Measurements from ENCODE around the gene ABHD8.

Gene ABHD8, protein sequence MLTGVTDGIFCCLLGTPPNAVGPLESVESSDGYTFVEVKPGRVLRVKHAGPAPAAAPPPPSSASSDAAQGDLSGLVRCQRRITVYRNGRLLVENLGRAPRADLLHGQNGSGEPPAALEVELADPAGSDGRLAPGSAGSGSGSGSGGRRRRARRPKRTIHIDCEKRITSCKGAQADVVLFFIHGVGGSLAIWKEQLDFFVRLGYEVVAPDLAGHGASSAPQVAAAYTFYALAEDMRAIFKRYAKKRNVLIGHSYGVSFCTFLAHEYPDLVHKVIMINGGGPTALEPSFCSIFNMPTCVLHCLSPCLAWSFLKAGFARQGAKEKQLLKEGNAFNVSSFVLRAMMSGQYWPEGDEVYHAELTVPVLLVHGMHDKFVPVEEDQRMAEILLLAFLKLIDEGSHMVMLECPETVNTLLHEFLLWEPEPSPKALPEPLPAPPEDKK

DNA sequence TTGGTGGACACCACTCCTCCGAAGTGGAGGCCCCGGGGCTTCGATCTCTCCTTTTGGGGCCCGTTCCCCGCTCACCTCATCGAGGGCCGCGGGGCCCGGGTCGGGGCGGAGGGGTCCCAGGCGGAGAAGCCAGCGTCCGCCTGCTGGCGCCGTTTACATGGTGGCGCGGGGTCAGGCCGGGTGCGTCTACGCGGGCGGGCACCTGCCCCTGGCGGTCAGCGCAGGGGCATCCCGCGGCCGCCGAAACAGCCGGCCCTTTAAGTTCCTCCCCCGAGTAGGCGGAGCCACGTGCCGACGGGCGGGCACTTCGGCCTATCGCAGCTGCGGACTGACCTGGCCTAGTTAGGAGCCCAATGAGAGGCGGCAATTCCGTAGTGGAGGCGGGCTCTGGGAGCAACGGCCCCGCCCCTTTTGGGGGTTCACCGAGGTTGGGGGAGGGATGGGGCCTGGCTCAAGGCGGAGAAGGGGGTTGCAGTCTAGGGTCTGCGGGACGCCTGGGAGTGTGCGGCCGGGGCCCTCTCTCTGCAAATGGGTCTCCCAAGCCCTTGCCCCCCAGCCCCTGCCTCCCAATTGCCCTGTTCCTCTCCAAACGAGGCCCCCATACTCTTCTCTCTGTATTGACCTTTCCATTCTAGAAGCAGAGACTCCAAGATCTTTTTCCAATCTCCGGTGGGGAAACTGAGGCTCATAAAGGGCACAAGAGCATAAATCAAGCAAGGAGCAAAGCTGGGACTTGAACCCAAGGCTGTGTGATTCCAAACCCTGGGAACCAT is at the start of gene ABHD8:
TSS of gene ABHD8 (minus strand) at position 259 of the 773 bp plus-strand sequence. CDS start 1,809 bp downstream, outside the sequence.
- DNase-seq: peak; percentile 77

DNA sequence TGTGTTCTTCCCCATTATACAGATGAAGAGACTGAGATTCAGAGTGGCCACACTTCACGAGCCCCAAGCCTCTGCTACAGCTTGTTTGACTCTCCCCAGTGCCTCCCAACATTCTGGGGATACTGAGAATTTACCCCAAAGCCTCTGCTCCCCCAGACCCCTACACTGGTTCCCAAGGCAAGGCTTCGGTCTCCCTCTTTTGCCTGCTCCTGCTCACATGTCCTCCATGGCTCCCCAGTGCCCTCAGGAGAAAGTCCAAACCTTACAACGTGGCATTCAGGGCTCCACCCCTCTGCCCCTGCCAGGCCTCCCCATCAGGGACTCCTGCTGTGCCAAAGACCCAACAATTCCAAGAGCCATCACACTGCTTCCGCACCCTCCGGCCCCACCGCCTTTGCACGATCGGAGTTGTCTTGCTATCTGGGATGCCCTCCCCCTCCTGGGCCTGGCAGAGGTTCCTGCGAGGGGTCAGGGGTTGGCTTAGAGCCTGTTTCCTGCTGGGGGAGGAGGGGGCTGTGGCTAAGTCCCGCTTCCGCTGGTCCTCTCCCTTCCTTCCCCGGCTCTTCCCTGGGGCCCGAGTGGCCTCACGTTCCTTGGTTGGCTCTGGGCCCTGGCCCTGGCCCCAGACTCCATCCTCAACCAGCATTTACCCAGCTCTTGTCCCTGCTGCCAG is 49.5 kb upstream of the ABHD8 start:
- no peak for DNase-seq

DNA sequence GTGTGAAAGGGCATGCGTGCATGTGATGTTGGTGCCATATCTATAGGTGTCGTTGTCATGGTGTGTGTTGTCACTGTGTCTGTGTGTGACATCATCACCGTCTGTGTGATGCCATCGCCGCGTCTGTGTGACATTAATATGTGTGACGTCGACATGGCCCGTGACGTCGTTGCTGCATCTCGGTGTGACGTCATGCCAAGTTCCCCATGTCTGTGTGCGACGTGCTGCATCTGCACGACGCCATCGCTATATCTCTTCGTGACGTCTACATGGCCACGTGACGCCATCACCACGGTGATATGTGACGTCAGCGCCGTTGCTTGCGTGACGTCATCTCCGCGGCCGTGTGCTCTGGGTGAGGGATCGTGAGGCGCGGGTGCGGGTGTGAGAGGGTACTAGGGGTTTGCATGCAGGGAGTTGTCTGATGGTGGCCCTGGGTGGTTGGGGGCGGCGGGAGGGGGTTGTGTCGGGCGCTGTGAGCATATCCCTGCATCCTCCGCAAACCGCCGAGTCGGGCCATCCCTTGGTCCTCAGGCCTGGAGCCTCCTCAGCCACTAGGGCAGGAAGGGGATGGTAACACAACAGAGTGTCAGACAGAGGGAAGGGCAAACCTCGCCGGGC is 48.7 kb upstream of the ABHD8 start:
- DNase-seq: no peak

DNA sequence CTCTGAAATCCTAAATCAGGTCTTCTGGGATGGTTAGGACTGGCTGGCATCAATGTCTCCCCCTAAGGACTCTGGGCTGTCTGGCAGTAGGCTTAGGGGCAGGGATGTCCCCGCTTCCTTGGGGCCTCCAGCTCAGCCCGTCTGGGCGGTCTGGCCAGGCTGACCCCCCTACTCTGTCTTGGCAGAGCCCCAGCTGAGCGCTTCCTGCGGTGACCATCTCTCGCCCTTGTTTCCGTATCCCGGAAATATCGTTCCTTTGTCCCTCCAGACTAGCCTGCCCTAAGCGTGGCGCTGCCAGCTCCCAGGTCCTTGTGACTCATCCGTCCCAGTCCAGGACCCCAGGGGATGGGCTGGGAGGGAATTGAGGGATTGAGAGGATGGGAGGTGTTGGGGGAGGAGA is 45.5 kb upstream of the ABHD8 start:
- DNase-seq: no peak

DNA sequence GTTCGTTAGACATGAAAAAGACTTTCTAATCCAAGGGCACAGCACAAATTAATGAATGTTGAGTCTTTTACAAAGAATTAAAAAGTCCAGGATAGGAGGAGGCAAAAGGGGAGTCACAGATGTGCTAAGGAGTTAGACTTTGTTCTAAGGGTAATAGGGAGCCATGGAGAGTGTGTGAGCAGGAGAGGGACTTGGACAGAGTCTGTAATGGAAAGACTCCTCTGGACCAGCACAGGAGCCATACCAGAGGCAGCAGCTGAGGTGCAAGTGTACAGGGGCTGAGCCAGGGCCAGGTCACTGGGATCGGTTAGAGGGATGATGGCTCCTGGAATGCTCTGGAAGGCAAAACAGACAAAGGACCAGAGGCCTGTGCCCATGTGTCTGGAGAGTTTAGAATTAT is 44.7 kb upstream of the ABHD8 start:
- DNase-seq: no peak

DNA sequence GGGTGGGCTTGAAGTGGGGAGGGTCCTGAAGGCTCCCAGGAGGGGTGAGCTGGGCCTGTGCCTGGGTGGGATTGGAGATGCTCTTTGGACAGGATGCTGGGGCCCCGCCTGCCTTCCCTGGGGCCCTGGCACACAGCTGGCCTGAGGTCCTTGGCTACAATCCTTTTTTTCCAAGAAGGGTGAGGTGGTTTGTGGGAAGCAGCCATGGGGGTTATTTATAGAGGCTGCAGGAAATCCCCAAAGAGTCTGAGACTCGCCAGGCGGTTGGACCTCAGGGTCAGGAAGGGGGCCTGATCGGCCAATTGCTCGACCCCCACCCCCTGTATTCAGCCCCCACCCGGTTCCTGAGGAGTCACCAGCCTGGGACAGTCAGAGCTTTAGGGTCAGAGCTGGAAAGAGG is 44.1 kb upstream of the ABHD8 start:
- DNase-seq: no peak

DNA sequence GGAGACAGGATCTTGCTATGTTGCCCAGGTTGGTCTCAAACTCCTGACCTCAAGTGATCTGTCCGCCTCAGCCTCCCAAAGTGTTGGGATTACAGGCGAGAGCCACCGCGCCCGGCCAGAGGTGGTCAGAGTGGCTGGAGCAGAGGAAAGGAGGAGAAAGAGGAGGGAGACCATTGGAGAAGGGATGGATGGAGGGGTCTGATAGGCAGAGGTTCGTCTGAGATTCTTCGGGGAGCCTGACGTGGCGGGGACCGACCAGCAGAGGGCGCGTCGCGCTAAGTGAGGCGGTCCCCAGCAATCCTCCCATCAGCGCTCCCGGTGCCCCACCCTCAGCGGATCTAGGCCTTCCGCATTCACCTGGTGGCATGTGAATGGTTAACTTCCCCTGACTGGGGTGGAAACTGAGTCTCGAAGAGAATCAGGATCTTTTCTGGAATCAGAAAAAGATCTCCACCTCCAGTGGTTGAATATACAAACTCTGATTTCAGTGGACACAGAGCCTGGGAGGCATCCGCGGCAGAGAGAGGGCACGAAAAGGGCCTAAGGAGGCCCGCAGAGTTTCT is 43.0 kb upstream of the ABHD8 start:
- DNase-seq: peak; percentile 88

DNA sequence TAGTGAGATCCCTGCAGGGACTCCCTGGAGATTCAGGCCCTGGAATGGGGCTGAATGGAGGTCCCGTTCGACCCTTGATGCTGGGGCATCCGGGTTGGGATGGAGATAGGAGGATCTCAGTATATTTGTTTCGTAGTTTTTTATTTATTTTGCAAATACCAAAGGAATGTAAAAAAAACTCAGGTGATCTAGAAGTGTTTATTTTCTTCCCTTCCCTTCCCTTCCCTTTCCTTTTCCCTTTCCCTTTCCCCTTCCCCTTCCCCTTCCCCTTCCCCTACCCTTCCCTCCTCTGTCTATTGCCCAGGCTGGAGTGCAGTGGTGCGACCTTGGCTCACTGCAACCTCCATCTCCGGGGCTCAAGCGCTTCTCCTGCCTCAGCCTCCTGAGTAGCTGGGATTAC is 38.6 kb upstream of the ABHD8 start:
- DNase-seq: no peak

DNA sequence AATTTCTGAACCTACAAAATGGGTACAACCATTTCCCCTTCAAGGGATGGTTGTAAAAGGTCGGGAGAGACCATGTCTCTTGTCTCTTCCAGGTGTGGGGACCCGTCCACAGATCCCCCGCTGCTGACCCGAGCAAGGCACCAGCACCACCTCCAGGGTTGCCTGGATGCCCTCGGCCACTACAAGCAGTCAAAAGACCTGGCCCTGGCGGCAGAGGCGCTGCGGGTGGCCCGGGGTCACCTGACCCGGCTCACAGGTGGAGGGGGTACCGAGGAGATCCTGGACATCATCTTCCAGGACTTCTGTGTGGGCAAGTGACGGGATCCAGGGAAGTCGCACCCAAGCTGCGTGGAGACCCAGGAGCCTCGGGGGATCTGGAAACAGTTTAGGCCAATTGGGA is 38.2 kb upstream of the ABHD8 start:
- no peak for DNase-seq

DNA sequence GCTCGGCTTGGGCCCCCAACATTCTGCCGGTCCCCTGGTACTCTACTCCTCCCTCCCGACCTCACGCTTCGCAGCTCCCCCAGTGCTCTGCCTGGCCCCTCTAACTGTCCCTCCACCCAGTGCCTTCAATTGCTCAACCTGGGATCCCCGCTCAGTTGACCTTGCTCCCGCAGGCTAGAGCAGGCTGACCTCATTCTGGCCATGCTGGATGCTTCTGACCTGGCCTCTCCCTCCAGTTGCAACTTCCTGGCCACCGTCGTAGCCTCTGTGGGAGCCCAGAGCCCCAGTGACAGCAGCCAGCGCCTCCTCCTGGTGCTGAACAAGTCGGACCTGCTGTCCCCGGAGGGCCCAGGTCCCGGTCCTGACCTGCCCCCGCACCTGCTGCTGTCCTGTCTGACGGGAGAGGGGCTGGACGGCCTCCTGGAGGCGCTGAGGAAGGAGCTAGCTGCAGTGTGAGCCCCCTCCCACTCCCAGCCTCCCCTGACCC is 37.7 kb upstream of the ABHD8 start:
- DNase-seq: no peak

DNA sequence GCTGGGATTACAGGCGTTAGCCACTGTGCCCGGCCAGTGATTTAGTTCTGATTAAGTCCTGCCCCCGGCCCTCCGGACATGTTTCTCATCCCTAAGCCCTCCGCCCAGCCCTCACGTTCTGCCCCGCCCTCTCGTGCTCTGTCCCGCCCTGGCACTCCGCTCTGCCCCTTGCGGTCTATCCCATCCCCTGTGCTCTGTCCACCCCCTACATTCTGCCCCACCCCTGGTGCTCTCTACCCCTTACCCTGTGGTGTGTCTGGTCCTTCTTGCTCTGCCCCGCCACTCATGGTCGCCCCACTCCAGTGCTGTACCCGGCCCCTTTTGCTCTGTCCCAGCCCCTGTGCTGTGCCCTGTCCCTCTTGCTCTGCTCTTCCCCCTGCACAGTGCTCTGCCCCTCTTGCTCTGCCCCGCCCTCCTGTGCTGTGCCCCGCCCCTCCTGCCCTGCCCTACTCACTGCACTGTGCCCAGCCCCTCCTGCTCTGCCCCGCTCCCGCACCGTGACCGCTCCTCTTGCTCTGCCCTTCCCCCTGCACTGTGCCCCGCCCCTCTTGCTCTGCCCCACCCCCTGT is 37.2 kb upstream of the ABHD8 start:
- no peak for DNase-seq

DNA sequence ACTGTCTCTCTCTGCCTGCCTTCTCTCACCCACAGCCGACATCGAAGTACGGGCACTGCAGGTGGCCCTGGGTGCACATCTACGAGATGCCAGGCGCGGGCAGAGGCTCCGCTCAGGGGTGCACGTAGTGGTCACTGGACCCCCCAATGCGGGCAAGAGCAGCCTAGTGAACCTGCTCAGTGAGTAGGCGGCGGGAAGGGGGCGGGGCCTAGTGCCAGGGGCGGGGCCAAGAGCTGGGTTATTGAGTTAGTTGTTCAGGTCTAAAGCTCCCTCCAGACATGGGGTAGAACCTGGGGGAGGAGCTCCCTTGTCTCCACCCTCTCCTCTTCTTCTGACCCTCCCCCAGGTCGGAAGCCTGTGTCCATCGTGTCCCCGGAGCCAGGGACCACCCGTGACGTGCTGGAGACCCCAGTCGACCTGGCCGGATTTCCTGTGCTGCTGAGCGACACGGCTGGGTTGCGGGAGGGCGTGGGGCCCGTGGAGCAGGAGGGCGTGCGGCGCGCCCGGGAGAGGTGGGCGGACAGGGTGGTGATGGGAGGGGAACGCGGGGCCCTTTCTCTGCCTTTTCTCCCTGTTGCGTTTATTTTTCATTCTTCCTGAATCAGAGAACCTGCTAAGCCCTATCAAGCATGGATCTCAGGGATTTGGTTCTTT is 36.0 kb upstream of the ABHD8 start:
- no peak for DNase-seq

DNA sequence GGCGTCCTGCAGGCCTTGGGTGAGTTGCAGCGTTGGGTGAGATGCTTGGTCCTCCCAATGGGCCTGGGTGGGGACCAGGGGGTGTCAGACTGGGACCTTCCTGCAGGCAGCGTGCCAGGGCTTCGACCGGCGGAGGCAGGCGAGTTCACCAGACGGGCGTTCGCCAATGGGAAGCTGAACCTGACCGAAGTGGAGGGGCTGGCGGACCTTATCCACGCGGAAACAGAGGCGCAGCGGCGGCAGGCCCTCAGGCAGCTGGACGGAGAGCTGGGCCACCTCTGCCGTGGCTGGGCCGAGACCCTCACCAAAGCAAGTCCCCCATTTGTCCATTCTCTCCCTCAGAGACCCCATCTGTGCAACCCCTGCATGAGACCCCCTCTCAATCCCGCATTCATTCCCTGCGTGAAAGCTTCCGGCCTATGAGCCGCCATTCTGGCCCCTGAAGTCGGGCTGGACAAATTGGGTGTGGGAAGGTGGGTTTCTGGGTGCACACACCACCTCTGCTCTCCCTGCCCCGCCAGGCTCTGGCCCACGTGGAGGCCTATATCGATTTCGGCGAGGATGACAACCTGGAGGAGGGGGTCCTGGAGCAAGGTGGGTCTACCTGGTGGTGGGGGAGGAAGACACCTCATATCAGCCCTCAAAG is 35.3 kb upstream of the ABHD8 start:
- DNase-seq: no peak

DNA sequence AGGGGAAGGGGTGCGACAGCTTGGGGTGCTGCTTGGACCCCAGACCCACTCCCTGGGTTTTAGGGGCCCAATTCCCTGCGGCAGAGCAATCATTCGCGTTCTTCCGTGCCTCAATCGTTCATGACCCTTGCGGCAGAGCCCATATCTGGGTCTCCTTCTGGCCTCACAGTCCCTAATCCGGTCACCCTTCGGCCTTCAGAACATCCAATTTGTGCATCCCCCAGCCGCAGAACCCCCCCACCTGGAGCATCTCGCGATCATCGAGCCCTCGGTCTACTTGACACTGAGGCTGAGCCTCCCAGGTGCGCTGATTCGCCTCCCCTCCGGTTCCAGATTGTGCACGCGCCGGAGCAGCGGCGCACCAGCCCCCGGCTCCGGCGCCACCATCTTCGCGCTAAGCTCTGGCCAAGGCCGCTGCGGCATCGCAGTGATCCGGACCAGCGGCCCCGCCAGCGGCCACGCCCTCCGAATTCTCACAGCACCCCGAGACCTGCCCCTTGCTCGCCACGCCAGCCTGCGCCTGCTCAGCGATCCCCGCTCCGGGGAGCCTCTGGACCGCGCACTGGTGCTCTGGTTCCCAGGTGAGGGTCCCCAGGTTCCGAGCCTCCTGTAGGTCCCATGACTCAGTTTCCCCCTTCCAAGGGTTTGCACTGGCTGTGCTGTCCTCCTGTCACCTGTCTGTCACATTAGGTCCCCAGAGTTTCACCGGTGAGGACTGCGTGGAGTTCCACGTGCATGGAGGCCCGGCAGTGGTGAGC is 34.6 kb upstream of the ABHD8 start:
- no peak for DNase-seq

DNA sequence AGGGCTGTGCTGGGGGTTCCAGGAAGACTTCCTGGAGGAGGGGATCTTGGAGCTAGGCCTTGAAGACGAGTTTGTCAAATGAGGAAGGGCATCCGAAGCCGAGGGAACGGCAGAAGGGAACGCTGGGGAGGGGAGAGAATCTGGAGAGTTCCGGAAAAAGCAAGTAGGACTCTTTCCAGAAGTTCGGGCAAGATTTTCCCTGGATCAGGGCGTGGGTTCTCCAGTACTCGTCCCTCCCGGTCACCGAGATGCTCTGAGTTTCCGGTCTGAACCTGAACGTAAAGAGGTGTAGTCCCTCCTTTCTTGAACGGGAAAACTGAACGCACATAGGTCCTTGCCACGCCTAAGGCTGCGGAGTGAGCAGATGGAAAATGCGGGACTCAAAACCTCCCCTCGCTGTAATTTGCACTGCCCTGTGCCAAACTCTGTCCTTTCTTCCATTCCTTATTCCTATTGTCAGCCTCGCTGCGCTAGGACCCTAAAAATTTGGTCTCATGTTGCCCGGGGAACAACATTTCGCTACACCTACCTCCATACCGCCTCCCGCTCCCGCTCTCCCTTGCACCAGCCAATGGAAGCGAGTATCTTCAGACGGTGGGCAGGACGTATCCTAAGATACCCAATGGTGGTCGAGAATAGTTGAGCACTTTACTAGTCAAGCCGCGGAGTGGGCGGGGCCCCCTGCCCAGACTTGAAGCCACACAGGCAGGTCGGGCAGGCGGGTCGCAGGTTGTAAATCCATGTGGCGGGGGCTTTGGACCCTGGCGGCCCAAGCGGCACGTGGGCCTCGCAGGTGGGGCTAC is 33.8 kb upstream of the ABHD8 start, which contains the start of gene GTPBP3:
TSS of gene GTPBP3 (plus strand) at position 682 of the 803 bp plus-strand sequence. CDS start at position 741, 59 bp downstream.
- DNase-seq: peak; percentile 94

DNA sequence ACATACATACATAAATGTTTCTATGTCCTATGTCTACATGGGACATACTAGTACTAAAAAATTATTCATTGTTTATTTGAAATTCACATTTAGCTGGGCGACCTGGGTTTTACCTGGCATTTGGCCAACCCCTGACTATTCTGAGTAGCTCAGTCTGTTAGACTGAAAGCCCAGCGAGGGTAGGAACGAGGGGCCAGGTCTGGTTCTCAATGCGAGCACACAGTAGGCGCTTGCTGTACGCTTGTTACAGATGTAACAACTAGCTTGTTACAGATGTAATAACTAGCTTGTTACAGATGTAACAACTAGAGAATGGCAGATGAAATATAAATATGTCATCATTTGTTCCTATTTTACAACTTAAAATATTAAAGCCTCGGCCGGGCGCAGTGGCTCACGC is 32.4 kb upstream of the ABHD8 start:
- DNase-seq: no peak

DNA sequence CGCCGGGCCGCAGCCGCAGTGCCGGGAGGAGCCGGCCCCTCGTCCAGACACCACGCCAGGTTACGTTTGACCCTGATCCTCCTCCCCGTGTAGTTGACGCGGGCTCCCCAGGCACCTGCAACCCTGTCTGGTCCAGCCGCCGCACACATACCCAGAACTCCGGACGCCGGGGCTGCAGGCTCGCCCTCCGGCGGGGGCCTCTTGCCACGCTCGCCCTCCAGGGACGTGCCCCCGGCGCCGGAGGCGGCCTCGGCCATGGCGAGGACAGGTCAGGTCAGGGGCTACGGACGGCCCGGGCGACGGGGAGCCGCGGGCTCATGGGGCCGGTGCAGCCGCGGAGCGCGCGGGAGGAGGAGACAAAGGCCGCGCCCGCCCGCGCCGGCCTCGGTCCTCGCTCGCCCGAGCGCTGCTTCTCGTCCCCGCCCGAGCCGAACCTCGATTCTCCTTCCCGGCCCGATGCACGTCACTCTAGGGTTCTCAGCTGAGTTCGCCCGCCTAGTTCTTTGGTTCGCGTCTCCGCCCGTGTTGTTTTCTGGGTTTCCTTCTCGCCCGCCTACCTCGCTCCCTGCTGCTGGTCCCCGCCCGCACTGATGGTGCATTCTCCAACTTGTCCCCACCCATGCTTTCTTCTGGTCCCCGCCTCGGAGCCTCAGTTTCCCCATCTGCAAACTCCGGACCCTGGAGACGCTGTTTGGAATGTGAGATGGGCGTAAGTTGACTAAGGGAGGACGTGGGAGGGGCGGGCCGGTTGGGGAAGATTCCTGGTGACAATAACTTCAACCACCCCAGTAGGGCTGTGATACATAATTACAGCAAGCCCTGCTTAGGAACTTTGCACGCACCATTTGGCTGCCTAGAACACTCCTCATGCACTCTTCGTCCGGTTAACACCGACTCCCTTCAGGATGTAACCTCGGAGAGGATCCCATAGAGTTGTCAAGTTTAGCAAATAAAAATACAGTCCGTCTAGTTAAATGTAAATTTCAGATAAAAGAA is 31.5 kb upstream of the ABHD8 start, which contains the start of gene ANO8:
TSS of gene ANO8 (minus strand) at position 442 of the 996 bp plus-strand sequence. CDS start at position 257, 185 bp downstream.
- peak; percentile 96 for DNase-seq

Data from 8988T (cell line).